Fibroblast of peridontal ligament (primary cell): ENCODE measurements around the gene COL6A5.
"Not testable (repeated sequence)": the region's sequence is repeated elsewhere in the genome, so short reads cannot be mapped to it uniquely, and the experiment has no call there.

ENCODE experiments used
- DNase-seq: peaks from one replicate; pipeline ENCODE4 v3.0.0-alpha.2; 2010; ENCODE audit errors: extremely low read depth

COL6A5 gene

DNA sequence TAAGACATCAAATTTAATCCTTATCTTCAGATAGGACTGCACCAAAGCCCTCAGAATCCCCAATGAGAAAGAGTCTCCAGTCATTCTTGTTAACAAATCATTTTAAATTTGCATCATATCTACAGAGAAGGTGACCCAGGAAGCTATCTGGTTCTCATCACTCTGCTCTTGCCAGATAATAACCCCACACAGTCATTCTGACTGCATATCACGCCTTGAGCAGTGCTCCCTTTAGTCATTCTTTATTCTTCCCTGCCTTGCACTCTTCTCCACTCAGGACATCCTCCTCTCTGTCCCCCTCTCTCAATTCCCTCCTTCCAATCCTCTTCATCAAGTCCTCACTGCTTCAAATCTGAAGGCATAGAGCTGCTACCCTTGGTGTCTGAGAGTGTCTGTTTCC lies 87.8 kb downstream of the COL6A5 start:
- no peak for DNase-seq

DNA sequence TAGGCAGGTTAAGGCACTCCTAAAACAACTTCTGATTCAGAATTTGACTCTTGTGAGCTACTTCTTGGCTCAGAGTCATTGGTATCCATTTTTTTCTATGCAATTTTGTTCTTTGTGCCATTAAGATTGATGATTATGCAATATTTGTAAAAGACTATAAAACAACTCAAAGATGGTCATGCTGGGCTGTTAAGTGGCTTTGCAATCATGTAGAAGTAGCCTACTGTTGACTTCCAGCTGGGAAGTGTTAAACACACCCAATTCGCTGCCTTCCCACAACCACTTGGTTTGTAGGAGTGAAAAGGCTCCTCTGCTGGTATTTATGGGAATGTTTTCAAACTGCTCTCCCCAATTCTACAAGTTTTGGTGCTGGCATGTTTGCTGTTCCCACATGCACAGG lies 96.8 kb downstream of the COL6A5 start:
- DNase-seq = no peak

DNA sequence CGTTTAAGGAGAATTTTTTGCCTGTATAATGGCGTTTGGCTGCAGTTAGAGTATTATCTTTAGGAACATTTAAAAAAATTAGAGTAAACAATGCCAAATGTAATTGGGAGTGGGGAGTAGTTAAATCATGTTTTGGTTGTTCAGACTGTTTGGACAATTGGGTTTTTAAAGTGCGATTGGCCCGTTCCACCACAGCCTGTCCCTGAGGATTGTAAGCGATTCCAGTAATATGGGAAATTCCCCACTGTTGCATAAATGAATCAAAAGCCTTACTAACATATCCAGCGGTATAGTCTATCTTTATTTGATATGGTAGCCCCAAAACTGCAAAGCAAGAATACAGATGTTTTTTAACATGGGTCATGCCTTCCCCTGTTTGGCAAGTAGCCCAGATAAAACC lies 101.4 kb downstream of the COL6A5 start:
- not testable (repeated sequence) for DNase-seq

DNA sequence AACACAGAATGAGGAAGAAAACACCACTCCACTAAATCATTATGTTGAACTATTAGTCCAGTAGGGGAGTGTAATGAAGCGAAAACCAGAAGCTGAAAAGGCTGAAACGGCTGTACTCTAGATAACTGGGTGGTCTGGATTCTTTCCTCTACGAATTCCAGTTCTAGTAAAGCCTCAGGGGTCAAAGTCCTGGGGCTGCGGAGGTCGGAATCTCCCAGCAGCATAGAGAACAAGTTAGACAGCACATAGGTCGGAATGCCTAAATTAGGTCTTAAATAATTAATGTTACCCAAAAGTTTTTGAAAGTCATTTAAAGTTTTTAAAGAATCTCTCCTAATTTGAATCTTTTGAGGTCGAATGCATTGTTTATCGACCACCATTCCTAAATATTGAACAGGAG lies 102.7 kb downstream of the COL6A5 start:
- DNase-seq = not testable (repeated sequence)

DNA sequence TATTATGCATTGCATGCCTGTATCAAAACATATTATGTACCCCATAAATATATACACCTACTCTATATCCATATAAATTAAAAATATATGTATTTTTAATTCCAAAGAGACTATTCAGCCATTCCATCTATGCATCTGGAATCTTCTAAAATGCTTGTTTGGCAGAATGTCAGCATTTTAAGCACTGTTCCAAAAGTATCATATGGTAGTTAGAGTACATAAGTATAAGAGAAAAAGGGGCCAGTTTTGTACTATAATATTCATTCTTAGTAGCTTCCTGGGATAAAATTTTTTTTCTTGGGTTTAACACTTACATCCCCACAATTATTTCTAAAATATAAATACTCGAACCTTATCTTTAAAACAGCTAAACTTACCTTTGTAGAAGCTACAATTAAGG lies 111.1 kb downstream of the COL6A5 start:
- no peak for DNase-seq

DNA sequence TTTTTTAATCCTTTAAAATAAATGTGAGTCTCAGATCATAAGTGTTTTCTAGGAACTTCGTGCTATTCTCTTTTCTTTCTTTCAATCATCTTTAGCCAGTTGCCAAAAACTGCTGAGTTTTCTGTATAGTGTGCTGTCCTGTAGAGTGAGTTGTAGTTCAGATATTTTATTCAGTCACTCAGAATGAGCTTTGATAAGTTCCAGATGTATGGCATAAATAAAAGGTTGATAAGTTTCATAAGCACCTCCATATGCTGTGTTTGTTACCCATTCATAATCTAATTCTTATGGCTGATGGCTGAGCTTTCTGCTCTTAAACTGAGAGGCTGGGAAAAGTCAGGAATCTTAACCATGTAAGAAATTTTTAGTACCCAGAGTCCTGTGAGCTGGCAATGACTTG lies 112.2 kb downstream of the COL6A5 start:
- no peak for DNase-seq

DNA sequence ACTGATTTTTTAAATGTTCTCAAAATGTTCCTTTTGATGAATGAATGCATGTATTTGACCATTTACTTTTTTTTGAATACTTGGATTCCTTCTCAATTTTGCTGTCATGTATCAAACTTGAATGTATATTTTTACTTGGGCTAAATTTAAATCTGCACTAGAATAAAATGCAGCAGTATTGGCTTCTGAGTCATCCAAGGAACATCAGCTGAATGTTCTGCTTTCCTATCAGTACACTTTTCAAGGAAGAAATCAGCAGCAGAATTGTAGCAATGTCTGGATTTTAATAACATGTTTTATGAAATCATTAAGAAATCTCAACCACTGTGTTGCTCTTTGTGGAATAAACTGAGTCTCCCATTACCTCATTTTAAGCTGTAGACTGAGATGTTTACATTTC lies 114.5 kb downstream of the COL6A5 start:
- DNase-seq = no peak

DNA sequence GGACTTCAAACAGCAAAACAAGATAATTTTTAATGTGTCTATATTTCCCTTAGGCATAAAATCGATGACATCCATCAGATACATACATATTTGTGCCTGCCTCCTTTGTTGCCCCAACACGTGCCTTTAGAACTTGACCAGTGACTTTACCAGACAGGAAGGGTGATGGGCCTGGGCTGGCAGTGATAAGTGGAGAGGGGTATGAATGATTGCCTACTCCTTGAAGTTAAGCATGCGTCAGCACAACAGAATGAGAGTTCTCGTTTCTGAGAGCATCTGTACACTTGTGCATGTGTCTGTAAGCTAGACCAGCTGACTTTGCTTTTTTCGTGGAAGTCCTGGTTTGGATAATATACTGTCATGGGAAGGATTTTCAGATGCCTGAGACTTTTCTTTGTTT lies 116.6 kb downstream of the COL6A5 start:
- no peak for DNase-seq

DNA sequence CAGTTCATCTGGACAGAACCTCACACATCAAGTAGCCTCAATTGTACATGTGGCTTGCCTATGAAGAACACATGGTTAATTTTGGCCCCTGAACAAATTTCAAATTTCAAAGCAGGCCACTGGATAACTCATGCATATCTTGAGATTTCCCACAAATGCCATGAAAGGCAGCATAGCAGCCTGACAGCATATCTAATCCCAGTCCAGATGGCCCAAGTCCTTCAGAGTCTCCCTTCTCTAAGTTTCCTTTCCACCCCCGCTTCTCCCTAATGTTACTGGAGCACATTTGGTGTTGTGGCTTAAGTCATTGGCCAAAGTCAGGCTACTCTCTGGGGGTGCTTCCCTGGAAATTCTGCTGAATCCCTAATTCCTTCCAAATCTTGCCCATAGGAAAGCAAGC lies 117.7 kb downstream of the COL6A5 start:
- DNase-seq = no peak

DNA sequence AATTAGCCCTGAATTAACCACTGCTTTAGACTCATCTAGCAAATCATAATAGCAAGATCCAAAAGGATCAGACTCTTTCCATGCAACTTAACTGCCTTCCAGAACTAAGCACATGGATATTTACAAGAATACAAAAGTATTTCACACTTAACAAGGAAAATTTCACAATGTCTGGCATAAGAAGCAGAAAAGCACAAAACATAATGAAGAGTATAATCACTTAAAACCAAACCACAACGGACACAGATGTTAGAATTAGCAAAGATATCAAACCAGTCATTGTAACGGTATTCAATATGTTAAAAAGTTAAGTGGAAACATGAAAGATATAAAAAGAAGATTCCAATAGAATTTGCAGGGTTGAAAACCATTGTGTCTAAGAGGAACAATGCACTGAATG lies 120.0 kb downstream of the COL6A5 start:
- no peak for DNase-seq

DNA sequence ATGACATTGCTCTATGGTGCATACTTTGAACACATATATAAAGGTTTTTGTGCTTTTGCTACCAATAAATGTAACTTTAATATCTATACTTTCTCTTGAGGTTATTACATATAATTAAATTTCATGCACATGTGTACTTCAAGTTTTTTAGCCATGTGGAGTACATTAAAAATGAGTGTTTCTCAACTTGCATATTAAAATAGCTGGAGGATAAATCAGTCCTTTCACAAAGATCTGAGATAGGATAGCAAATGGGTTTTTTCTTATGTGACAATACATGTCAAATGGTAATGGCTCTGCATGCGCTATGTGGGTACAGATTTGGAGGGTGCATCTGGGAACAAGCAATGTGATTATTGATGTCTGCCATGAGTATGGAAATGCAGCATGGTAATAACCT lies 122.8 kb downstream of the COL6A5 start:
- no peak for DNase-seq

DNA sequence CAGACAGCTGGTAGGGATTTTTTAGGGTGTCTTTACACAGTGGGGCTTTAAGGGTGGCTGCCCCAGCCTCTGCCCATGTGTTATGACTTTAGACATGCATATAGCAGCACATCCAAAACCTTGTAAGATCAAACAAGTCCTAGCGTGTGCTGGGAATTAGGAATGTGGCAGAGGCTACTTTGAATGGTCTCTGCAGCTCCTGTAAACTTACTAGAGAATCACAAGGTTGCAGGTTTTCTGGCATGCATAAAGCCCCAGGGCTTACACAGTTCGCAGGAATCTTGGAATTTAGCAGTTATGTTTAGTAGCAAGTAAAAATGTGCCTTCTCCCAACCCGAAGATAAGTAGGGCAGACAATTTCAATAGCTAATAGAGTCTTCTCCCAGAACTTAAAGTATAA lies 124.7 kb downstream of the COL6A5 start:
- no peak for DNase-seq

DNA sequence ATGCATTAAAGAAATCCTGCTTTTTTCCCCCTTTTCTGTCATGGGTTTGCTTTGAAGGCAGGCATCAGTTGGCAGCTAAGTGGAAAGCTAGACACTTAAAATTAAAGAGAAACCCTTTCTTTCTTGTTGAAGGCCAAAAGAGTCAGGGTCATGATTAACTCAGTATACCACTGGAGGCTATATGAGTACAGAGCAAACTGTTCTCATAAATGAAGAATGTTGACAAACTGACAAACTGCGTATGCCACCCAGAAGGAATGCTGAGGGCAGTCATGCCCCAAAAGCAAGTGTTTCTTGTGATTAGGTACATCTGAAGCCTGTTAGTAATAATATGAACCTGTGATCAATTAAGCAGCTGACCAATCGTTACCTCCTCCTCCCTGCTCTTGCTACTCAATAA lies 127.9 kb downstream of the COL6A5 start:
- DNase-seq = no peak

DNA sequence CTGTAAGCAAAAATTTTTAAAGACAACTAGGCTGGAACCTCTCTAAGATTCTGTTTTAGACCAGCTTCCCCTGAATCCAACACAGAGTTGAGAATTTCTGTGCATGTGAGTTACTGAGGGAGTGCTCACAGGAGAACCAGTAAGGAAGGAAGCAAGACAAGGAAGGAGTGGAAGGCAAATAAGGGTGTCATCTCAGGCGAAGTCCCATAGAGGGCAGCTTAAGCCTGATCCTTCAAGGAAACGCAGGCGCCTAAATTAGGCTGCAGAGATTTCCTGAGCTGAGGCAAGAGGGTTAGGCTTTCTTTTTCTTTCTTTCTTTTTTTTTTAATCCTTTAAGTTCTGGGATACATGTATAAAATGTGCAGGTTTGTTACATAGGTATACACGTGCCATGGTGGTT lies 135.3 kb downstream of the COL6A5 start:
- peak; percentile 57 for DNase-seq

DNA sequence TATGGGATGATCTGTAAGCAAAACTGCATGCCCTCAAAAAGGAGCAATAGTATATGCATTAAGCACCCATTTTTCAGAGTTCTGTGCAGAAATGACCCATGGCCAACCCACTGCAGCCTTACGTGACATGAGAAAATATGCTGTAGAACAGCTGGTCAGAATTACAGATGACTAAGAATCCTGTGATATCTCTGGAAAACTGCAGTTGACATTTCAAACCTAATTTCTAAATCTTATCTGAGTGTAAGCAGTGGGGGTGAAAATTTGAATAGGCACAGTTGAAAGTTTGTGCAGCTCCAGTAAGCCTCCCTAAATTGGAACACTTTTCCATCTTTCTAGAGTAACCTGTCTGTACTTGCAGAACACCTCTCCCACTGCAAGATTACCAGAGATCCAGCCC lies 142.8 kb downstream of the COL6A5 start:
- DNase-seq = peak; percentile 45

DNA sequence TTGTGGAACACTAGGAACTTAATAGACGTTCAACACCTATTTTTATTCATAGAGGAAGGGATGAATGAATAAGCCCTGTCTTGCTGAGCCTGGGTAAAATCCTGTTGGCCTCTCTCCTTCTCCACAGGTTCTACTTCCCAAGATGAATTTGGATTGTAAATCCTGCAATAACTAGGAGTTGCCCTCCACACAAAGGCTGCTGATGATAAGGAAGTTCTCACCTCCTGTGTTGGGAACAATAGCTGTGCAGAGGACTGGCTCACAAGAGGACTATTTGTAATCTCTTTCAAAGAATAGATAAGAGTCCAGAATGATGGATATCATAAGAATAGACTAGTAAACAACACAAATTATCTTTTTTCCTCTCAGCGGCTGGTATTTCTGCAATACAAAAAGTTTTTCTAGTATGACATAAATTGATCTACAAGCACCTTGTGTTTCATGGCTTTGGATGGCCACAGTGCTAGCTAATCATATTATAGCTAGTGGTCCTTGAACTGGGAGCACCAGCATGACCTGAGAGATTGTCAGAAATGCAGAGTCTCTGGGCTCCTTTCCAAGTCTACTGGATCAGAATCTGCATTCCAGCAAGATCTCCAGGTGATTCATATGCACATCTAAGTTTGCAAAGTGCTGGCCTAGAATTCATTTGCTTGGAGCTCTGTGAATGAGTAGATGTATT lies 143.4 kb downstream of the COL6A5 start:
- no peak for DNase-seq

DNA sequence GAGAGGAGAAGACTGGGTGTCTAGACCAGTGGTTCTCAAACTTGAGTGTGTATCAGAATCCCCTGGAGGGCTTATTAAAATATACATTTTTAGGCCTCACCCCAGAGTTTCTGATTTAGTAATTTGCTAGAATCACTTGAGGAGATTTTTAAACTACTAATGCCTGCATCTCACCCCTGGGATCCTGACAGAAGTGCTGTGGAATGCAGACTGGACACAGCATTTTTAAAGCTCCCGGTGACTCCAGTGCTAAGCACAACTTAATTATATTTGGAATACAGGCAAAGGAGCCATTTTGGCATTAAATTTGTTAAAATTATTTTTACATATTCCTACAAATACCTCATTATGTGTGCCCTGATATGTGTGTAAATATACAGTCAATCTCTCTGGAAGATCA lies 144.8 kb downstream of the COL6A5 start:
- peak; percentile 47 for DNase-seq

DNA sequence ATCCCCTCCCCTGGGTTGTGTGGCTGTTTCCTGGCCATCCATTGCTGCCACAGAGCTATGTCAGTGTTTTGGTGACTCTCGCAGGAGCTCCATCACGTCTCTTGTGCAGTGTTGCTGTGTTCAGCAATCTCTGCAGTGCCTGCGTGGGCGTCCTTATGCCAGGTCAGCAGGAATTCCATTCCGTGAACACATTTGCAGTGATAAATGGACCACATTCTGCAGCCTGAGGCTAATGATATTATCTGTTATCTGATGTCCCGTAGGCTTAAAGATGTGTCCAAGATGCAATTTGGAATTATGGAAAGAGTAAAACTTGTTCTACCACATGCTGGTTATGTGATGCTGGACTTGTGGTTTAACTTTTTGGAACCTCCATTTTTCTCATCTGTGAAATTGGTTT lies 146.0 kb downstream of the COL6A5 start:
- no peak for DNase-seq

DNA sequence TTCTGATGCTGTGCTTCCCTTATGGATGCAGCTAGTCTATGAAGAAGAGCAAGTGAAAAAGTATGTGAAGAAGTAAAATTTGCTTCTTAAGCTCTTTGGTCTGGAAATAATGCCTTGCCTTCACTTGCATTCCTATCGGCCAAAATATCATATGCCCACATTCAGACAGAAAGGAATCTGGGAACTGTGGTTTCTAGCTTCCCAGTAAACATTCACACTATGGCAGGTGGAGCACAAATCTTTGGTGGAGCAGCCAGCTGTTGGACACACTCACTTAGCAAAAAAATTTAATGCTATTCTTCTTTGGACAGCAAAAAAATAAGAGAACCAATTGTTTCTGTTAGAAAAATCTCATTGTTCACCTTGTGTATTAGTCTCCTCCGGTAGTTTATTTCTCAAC lies 159.2 kb downstream of the COL6A5 start:
- DNase-seq = no peak

DNA sequence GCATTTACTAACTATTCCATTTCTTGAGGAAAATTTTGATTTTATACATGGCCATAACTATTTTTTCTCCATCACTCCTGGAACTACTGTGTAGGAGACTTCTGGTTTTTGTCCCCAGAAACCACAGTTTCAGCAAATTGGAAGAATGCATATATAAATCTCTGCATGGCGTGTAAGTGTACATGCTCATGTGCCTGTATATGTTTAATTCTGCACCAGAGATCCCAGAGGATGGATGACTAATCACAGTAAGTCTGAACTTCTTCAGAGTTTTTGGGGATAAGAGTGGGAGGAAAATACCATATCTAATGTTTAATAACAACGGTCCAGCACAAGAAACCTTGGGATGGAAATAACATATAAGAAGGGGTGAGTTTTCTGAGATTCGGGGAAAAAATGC lies 160.6 kb downstream of the COL6A5 start:
- no peak for DNase-seq

DNA sequence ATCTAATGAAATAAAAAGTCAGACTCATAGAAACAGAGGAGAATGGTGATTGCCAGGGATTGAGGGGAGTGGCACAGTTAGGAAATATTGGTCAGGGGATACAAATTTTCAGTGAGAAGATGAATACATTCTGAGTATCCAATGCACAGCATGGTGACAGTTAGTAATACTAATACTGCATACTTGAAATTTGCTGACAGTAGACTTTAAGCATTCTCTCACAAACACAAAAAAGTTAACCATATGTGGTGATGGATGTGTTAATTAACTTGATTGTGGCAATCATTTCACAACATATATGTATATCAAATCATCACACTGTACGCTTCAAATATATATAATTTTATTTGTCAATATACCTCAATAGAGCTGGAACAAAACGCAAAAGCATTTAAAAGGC lies 162.3 kb downstream of the COL6A5 start:
- DNase-seq = no peak

DNA sequence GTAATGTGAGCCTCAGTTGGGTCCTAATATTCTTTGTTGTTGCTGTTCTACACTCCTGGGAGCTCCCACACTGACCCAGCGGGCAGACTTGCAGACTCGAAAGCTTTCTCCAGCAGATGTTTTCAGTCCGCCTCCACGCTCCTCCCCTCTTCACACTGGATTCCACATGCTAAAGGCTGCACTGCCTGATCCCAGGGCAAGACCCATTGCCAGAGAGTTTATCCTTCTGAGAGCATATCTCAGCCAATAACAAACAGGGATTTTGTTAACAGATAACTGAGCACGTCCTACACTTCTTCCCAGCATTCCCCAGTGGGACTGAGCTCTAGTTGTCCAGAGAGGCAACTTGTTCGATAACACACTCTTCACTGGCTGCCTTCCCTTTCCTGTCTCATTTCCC lies 163.5 kb downstream of the COL6A5 start:
- no peak for DNase-seq

DNA sequence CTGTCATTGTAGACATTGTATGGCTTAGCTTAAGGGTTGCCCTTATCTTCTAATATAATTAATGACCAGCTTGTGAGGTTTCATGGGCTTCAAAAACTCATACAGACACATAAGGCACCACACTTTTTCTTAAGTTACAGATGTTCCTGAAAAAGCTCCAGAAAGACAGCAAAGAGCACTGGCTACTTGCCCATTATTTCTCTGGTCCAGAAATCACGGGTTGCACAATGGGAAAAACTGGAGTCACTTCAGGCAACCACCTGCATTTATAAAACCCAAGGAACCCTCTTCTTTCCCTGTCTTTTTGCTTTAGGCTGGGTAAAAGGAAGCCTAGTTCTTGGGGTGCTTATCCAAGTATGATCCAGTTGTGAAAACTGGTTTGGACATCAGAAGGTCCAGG lies 169.2 kb downstream of the COL6A5 start:
- no peak for DNase-seq

DNA sequence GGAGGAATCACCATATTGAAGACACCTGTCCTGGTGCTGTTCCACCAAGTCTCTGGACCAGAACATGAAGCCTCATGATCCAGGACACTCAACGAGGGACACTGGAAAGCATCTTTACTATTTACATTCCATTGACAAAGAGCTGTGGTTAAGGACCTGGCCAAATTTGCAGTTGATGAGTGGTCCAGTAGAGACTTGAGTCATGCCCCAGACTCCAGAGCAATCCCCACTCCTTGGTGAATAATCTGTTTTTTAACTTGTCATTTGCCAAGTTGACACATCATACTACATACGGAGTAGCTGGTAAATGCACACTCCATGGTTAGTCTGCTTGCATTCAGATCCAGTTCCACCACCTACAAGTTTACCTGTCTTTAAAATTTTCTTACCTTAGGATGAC lies 170.3 kb downstream of the COL6A5 start:
- DNase-seq = no peak
